Memory B cell (primary cell): ENCODE data around the gene KCNAB1.

Experiments
- ATAC-seq: fragments of 150-1000 bp; cut with Tn5 transposase; 2 replicates; pipeline ENCODE4 v1.10.0; 2021; ENCODE audit warnings: low read depth, mild to moderate bottlenecking, moderate library complexity
- DNase-seq, 2 donors: peaks; one replicate each; pipeline ENCODE4 v3.0.0; 2022; ENCODE audit warnings: low spot score in 2 of 2
- H3K27ac Mint-ChIP-seq: one replicate; pipeline ENCODE4 v1.8.0; 2022; ENCODE audit warnings: mild to moderate bottlenecking, moderate library complexity, mixed read lengths
- H3K27me3 Mint-ChIP-seq: one replicate; pipeline ENCODE4 v1.8.0; 2022; ENCODE audit warnings: mixed read lengths
- H3K36me3 Mint-ChIP-seq: one replicate; pipeline ENCODE4 v1.8.0; 2022; ENCODE audit warnings: mild to moderate bottlenecking, mixed read lengths
- H3K4me1 Mint-ChIP-seq: one replicate; pipeline ENCODE4 v1.8.0; 2022; ENCODE audit warnings: mixed read lengths
- H3K4me3 Mint-ChIP-seq: one replicate; pipeline ENCODE4 v1.8.0; 2022; ENCODE audit warnings: mild to moderate bottlenecking, moderate library complexity, mixed read lengths
- H3K9me3 Mint-ChIP-seq: one replicate; pipeline ENCODE4 v1.8.0; 2022; ENCODE audit warnings: mixed read lengths

KCNAB1 gene

DNA sequence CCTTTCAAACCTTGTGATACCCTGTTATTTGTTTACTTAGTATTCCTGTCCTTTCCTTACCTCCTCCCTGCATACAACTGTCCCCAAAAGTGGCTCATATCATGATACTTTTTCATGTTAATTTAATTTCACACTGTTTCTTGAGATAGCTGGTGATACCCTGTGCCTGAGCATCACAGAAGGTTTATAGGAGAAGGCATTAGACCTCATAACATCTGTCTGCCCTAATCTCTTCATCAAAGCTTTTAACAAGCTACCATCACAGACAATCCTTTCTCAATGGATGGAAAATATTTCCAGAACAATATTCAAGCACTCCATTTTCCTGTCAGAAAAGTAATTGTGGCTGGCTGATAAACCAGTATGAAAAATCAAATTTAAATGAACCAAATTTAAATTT, 353.0 kb downstream of the KCNAB1 start:
- no peak overlapping the region for H3K4me3 Mint-ChIP-seq
- H3K36me3 Mint-ChIP-seq = no peaks in the 10 kb centered on the region
- DNase-seq (no peak), ATAC-seq (no peak)
- H3K4me1 Mint-ChIP-seq = no peaks in the 10 kb centered on the region
- H3K27me3 Mint-ChIP-seq = peaks cover 5% of the 10 kb centered on the region
- no peaks in the 10 kb centered on the region for H3K9me3 Mint-ChIP-seq
- no peak overlapping the region for H3K27ac Mint-ChIP-seq

DNA sequence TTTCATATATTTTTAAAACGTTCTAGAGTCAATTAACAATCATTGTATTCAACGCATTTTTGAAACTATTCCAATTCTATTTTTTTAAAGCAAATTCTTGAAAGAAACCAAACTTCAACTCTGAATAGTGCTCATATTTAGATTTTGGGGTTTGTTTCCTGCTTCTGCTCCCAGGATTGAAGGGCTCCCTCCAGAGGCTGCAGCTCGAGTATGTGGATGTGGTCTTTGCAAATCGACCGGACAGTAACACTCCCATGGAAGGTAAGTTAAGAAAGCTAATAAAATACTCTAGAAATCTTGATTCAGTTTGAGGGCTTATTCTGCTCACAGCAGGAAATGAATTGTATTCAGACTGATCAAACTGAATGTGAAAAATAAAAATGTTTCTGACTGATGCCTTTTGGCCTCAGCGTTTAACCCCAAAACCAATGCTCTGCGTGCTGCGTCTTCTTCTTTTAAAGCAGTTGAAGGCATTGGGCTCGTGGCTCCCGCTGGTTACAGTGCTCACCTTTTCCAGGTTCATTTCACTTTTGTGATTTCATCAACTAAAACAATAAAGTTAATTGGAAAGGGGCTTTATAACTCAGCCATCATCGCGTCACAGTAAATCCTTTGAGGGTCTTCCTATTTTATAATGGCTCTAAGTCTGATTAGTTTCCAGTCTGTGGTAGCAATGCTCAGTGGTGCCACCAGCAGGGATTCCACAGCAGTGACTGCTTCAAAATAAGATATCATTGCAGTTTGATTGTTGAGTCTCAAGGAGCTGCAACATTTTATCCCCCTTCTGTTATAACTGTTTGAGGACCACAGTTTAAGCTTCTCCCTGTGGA, 354.4 kb downstream of the KCNAB1 start:
- Mint-ChIP-seq H3K9me3 (no peaks in the 10 kb centered on the region), H3K4me1 (no peaks in the 10 kb centered on the region), H3K36me3 (no peaks in the 10 kb centered on the region), H3K4me3 (no peak overlapping the region), H3K27ac (no peak overlapping the region), H3K27me3 (peaks cover 7% of the 10 kb centered on the region)
- no peak for ATAC-seq
- DNase-seq = no peak

DNA sequence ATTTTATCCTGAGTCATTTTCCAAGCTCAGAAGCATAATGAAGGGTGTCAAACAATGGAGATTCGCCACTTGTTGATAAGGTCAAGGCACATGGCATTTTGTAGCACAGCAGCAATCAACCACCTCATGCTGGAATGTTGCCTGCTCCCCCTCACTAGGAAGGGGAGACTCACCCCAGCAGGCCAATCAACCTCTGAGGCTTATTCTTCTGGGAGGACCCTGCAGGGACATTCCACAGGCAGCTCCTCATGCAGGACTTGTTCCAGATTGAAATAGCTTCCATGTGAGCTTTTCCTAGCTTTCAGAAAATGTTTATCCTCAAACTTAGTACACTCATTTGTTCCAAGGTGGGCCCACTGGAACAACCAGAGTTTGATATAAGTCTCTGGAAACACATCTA, 356.9 kb downstream of the KCNAB1 start:
- ATAC-seq = no peak
- Mint-ChIP-seq H3K27me3 (peaks cover 4% of the 10 kb centered on the region), H3K36me3 (no peaks in the 10 kb centered on the region)

DNA sequence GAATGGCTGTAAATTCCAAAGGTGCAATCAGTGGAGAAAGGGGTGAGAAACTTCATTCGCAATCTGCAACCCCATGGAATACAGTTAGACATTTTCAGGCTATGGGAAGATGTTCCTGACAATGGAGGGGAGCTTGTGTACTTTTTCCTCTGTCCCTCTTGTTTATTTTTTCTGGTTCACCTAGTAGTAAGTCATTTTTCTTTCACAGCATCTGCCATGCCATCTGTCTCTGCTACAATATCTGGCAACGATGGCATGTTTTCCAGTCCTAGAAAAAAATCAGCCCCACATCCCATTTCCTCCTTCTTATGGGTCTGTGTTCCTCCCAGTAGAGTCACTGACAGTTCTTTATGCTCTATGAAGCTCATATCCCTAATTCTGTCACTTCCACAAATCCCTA, 358.5 kb downstream of the KCNAB1 start:
- H3K9me3 Mint-ChIP-seq = no peaks in the 10 kb centered on the region
- ATAC-seq (no peak), DNase-seq (no peak)
- peaks cover 4% of the 10 kb centered on the region for H3K27me3 Mint-ChIP-seq
- H3K27ac Mint-ChIP-seq = no peak overlapping the region
- H3K36me3 Mint-ChIP-seq = no peaks in the 10 kb centered on the region
- H3K4me3 Mint-ChIP-seq = no peak overlapping the region
- peaks cover 7% of the 10 kb centered on the region for H3K4me1 Mint-ChIP-seq

More for the DNA sequence above, 356.9 kb downstream of the KCNAB1 start:
- Mint-ChIP-seq H3K4me1 (no peaks in the 10 kb centered on the region), H3K4me3 (no peak overlapping the region), H3K9me3 (no peaks in the 10 kb centered on the region), H3K27ac (no peak overlapping the region)
- no peak for DNase-seq

DNA sequence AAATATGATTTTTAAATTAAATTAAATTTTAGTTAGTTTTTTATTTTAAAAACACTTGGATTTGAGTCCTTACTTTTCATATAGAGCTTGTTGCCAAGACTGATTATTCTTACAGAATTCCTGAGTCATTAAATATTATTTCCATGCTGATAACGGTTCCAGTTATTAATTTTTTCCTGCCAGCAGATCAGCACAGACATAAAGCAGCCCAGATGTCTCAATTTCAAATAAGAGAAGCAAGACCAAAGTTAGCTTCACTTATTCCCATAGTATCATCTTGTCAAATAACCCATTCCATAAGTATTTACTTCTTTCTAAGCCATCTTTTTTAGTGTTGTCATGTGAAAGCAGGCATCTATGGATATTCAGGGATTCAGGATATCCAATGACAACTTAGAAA, 359.2 kb downstream of the KCNAB1 start:
- Mint-ChIP-seq H3K4me3 (no peak overlapping the region), H3K9me3 (no peaks in the 10 kb centered on the region), H3K36me3 (no peaks in the 10 kb centered on the region), H3K27ac (no peak overlapping the region), H3K27me3 (peaks cover 4% of the 10 kb centered on the region), H3K4me1 (peaks cover 12% of the 10 kb centered on the region)
- no peak for DNase-seq
- no peak for ATAC-seq

DNA sequence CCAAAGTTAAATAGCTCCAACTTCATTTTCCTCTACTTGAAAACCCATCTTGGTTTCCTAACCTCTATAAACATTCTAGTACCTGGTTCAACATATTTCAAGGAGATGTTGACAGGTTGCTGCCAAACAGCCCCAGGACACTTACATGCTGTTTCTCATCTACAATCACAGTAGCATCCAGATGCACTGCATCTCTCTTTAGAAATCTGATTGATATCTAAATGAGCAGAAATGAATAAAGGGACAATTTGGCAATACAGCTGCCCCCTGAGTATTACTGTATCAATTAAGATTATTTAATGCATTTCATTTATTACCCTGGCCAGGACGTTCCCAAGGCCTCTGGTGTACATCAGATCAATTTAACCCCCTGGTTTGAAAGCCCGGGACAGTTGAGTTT, 360.6 kb downstream of the KCNAB1 start:
- Mint-ChIP-seq H3K36me3 (no peaks in the 10 kb centered on the region), H3K4me3 (no peak overlapping the region), H3K27ac (no peak overlapping the region), H3K4me1 (peaks cover 17% of the 10 kb centered on the region), H3K27me3 (peaks cover 4% of the 10 kb centered on the region), H3K9me3 (no peaks in the 10 kb centered on the region)
- ATAC-seq (no peak), DNase-seq (no peak)

DNA sequence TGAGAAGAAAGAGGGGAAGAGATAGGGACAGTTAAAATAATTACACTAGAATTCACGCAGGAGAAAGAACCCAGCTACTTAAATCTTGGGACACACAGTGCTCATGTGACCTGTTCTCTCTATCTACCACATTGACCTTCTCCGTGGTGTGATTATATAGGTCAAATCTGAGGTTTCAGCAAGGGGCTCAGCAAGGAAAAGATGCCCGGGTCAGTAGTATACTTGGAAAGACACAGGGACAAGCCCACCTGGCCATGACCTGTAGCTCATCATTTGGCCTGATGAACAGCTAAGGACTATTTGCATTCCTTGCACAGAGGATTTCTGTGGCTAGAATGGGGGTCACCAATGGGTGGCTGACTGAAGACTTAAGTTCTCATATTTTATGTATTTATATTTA, 362.6 kb downstream of the KCNAB1 start:
- no peak overlapping the region for H3K4me3 Mint-ChIP-seq

DNA sequence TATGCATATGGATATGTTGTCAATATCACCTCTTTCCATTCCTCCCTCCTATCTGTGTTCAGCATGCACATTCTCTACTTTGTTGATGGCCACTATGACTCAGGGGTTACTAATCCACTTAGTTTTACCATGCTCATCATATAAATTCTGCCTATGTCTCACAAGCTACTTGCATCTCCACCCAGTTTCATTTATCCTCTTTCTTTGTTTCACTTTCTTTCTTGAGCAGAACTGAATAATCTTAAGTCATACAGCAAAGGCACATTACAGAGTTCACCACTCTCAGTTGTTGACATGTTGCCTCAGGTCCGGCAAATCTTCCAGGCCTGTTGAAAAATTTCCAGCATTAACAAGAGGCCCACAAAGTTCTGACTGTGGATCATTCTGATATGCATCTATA, 363.0 kb downstream of the KCNAB1 start:
- ATAC-seq = peak; percentile 77
- DNase-seq = peak in 1 of 2 donors; percentile 26
- Mint-ChIP-seq H3K9me3 (no peaks in the 10 kb centered on the region), H3K27ac (peak overlapping the region; percentile 62), H3K36me3 (no peaks in the 10 kb centered on the region), H3K27me3 (peaks cover 2% of the 10 kb centered on the region), H3K4me1 (peaks cover 17% of the 10 kb centered on the region), H3K4me3 (peak overlapping the region; percentile 48)

More for the DNA sequence above, 362.6 kb downstream of the KCNAB1 start:
- Mint-ChIP-seq H3K36me3 (no peaks in the 10 kb centered on the region), H3K9me3 (no peaks in the 10 kb centered on the region), H3K27me3 (peaks cover 2% of the 10 kb centered on the region), H3K4me1 (peaks cover 17% of the 10 kb centered on the region), H3K27ac (peak overlapping the region; percentile 62)
- ATAC-seq (no peak), DNase-seq (no peak)

DNA sequence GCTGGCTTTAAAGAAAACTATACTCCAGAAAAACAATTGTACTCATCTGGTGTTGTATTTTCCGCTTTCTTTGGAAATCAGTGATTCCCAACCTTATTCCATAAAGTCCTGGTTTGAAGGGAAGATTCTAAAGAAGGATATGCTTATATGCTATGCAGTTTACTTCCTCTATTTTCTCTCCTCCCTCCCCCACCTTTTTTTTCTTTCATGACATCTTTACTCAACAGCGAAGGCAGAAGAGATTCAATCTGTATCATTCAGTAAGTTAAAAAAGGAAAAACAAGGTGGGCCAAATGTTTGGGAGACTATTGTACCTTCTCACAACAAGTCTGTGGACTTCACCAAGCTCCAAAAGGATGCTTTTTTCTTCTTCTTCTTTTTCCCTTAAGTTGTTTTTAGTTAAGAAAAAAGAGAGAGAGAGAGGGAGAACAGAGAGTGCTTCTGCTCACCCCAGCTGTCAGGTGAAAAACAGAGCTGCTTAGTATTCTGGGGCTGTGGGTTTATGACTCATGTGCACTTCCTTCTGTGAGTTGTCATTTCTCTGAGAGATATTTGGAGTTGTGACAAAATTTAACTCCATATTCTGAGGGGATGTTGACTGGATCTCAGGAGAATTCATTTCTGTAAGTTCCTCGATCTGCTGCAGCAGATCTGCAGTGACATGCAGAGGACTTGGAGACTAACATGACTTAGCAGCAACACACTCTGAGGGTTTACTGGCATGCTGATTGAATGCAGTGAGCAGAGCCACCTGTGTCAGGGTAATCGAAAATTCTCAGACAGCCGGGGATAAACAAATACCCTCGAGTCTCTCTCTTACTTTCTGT, 363.8 kb downstream of the KCNAB1 start:
- Mint-ChIP-seq H3K9me3 (no peaks in the 10 kb centered on the region), H3K4me1 (peaks cover 17% of the 10 kb centered on the region), H3K27me3 (peaks cover under 1% of the 10 kb centered on the region), H3K27ac (peak overlapping the region; percentile 62), H3K4me3 (peak overlapping the region; percentile 48), H3K36me3 (no peaks in the 10 kb centered on the region)
- peak; percentile 79 for ATAC-seq
- DNase-seq = peak in 1 of 2 donors; percentile 20

DNA sequence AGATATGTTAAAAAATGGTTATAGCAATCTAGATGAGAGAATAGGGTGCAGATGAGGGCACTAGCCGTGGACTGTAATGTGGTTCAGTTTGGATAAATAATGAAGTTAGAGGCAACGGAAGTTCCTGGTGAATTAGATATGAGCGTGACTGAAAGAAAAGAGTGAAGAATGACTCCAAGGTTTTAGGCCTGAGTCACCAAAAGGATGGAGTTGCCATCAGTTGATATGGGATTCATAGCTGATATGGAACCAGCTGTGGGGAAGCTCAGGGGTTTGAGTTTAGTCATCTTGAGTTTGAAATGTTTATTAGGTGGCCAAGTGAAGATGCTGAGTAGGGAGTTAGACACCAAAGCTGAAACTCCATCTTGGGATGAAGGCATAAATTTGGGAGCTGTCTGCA, 368.4 kb downstream of the KCNAB1 start:
- no peak overlapping the region for H3K4me3 Mint-ChIP-seq
- no peaks in the 10 kb centered on the region for H3K9me3 Mint-ChIP-seq
- H3K36me3 Mint-ChIP-seq = no peaks in the 10 kb centered on the region
- no peak overlapping the region for H3K27ac Mint-ChIP-seq
- H3K4me1 Mint-ChIP-seq = peaks cover 10% of the 10 kb centered on the region
- DNase-seq (no peak), ATAC-seq (no peak)
- H3K27me3 Mint-ChIP-seq = no peaks in the 10 kb centered on the region

DNA sequence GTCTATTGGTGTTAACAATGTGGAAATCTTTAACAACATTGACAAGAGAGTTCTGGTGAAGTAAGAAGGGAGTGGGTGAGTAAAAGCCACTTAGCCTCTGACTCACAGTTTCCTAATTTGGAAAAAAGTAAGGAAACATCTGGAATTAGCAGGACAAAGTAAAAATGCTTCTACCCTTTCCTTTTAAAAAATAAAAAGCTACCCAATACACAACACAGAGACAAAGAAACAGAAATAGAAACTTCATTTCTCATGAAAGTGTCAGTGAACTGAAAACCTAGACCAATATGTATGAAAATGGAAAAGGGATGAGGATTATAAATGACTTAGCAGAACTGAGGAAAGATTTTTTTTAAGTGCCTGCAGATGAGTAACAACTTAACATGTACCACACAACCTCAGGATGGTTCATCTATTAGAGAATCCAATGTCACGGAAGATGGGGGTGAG, 369.1 kb downstream of the KCNAB1 start:
- ATAC-seq (no peak), DNase-seq (no peak)
- H3K9me3 Mint-ChIP-seq = no peaks in the 10 kb centered on the region

DNA sequence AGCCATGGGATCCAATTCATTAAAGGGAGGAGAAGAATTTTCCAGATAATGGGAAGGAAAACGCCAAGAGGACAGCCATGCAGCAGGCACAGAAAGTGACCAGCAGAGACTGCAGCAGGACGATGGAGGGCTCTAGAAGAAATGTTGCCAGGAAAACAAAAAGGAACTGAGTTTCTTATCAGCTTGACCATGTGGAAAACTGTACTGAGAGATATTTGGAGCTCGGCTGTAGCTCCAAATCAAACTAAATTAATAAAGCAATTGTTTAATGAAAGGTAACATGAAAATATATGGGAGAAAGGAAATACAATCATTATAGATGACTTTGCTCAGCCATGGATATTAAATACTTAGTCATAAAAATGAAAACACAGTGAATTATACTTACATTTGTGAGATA, 370.8 kb downstream of the KCNAB1 start:
- Mint-ChIP-seq H3K9me3 (peaks cover 2% of the 10 kb centered on the region), H3K4me1 (no peaks in the 10 kb centered on the region), H3K27ac (no peak overlapping the region), H3K36me3 (peaks cover 1% of the 10 kb centered on the region), H3K27me3 (peaks cover 5% of the 10 kb centered on the region), H3K4me3 (no peak overlapping the region)
- DNase-seq (no peak), ATAC-seq (no peak)

More for the DNA sequence above, 369.1 kb downstream of the KCNAB1 start:
- Mint-ChIP-seq H3K27me3 (peaks cover 3% of the 10 kb centered on the region), H3K36me3 (no peaks in the 10 kb centered on the region), H3K4me1 (peaks cover 6% of the 10 kb centered on the region), H3K27ac (no peak overlapping the region), H3K4me3 (no peak overlapping the region)

DNA sequence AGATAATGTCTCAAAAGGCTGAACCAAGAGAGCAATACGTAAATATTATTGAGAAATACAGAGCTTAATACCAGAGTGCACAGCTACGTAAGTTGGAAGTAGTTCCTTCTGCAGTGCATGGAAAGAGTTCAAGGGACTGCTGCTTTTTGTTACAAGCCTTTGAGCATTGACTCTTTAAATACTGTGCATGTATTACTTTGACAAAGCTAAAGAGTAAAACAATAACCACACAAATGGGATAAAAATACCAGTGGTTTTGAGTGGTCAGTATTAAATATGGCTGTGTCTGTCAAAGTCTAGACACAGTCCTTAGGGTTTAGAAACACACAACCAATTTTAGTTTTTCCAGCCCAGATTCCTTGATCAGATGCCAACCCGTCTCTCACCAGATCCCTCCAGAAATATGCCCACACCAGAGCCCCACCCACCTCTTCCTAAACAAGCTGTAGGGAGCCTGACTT, 372.5 kb downstream of the KCNAB1 start:
- Mint-ChIP-seq H3K4me3 (no peak overlapping the region), H3K9me3 (peaks cover 4% of the 10 kb centered on the region), H3K36me3 (peaks cover 2% of the 10 kb centered on the region), H3K27me3 (peaks cover 5% of the 10 kb centered on the region), H3K27ac (no peak overlapping the region), H3K4me1 (no peaks in the 10 kb centered on the region)
- DNase-seq = no peak
- no peak for ATAC-seq

DNA sequence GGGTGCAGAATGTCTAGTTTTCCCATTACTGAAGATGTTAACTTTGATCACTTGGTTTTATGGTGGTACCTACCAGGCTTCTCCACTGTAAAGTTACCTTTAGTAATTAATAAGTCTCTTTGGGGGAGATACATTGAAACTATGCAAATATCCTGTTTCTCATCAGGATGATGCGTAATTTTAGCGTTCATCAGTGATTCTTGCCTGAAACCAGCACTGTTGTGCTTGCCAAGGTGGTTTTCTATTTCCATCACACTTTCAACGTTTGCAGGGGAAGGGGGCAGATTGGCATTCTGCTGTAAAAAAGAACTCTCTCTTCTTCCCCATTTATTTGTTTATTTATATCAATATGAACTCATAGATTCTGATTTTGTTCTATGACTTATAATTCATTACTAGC, 373.5 kb downstream of the KCNAB1 start:
- ATAC-seq (no peak), DNase-seq (no peak)
- peaks cover 5% of the 10 kb centered on the region for H3K27me3 Mint-ChIP-seq
- no peak overlapping the region for H3K4me3 Mint-ChIP-seq
- no peaks in the 10 kb centered on the region for H3K4me1 Mint-ChIP-seq
- no peak overlapping the region for H3K27ac Mint-ChIP-seq
- H3K9me3 Mint-ChIP-seq = peaks cover 8% of the 10 kb centered on the region
- H3K36me3 Mint-ChIP-seq = peaks cover 3% of the 10 kb centered on the region
